HepG2 (cell line): Measurements from ENCODE around the gene GPR17. TPM values are rescaled to one million over a fixed set of nuclear protein-coding genes. Genes with fewer than 3 reads are reported as not detected.
A peak's percentile ranks its signal among the peaks of the same experiment; 100 is the strongest.

ENCODE experiments used
- ATAC-seq: fragments of 200-7000 bp; cut with Tn5 transposase; 3 replicates; pipeline ENCODE4 v1.9.1; 2020; ENCODE audit warnings: mild to moderate bottlenecking, moderate library complexity
- BruUV-seq: library from RNA; stranded (reverse); fragments of 400-500 nt; replicated peaks from 2 replicates; lab custom pipeline; 2021; lab: Mats Ljungman, UMichigan
- CTCF ChIA-PET: fragments of 300-600 bp; formaldehyde crosslinking; extraction: SDS; loops from one replicate; lab custom pipeline; 2021; ENCODE audit warnings: low total read pairs, inconsistent platforms, low intra/inter-chr PET ratio; lab: Yijun Ruan, JAX
- POLR2A ChIA-PET: fragments of 350-600 bp; sonication (Branson Sonifier 250); formaldehyde crosslinking; loops from one replicate; lab custom pipeline; 2020; ENCODE audit warnings: antibody characterized with exemption, inconsistent platforms; lab: Yijun Ruan, JAX
- DNase-seq: peaks from one replicate; pipeline ENCODE4 v3.0.0-alpha.2; 2015; ENCODE audit warnings: low spot score
- FAIRE-seq: peaks from 3 replicates; lab custom pipeline; 2011; peaks lifted over from hg19 to GRCh38; lab: Jason Lieb, UNC
- H2AFZ ChIP-seq: one replicate; pipeline ENCODE4 v1.6.1; 2011; ENCODE audit warnings: low read length, inconsistent platforms
- H3K27ac ChIP-seq: fragments of 300-600 bp; 3 replicates; pipeline ENCODE4 v1.8.0; 2011; ENCODE audit warnings: mixed run types, mild to moderate bottlenecking, mixed read lengths, low read length, inconsistent platforms; ENCODE audit not compliant: insufficient read depth; ENCODE audit errors: extremely low read length
- H3K27me3 ChIP-seq, 2 experiments: fragments of 200-600 bp in 1 of 2; 2 replicates in 1 of 2; 3 replicates in 1 of 2; pipeline versions ENCODE4 v1.6.0 to v1.8.0; 2011; ENCODE audit warnings: low read length in 2 of 2, mild to moderate bottlenecking in 2 of 2, moderate library complexity in 2 of 2, inconsistent platforms in 1 of 2; ENCODE audit not compliant: insufficient read depth in 2 of 2, control insufficient read depth in 1 of 2
- H3K36me3 ChIP-seq, 2 experiments: fragments of 200-600 bp in 1 of 2; replicated peaks in 1 of 2; 2 replicates in 1 of 2; 3 replicates in 1 of 2; pipeline versions ENCODE4 v1.5.1 to v1.8.0; 2011; ENCODE audit warnings: low read length in 2 of 2, inconsistent platforms in 1 of 2; ENCODE audit not compliant: insufficient read depth in 2 of 2, control insufficient read depth in 1 of 2
- H3K4me1 ChIP-seq: 2 replicates; pipeline ENCODE4 v1.5.1; 2012; ENCODE audit warnings: low read length, inconsistent platforms; ENCODE audit not compliant: insufficient read depth
- H3K4me2 ChIP-seq: 2 replicates; pipeline ENCODE4 v1.6.0; 2011; ENCODE audit warnings: low read depth, low read length, inconsistent platforms
- H3K4me3 ChIP-seq, 3 experiments: fragments of 200-600 bp in 1 of 3; sonication (generic), shearing (Covaris generic) in 1 of 3; replicated peaks in 1 of 3; 2 replicates each; pipeline ENCODE4 v1.5.1; 2011 to 2016; ENCODE audit warnings: low read length in 3 of 3, inconsistent platforms in 2 of 3, low read depth in 2 of 3, mild to moderate bottlenecking in 2 of 3, control low read depth in 1 of 3, mixed read lengths in 1 of 3; ENCODE audit not compliant: insufficient read depth in 1 of 3
- H3K79me2 ChIP-seq: one replicate; pipeline ENCODE4 v1.6.1; 2011; ENCODE audit warnings: low read length, inconsistent platforms; ENCODE audit not compliant: insufficient read depth
- H3K9ac ChIP-seq: 2 replicates; pipeline ENCODE4 v1.6.0; 2011; ENCODE audit warnings: mild to moderate bottlenecking, low read depth, low read length, inconsistent platforms; ENCODE audit not compliant: insufficient read depth
- H3K9me3 ChIP-seq: 2 replicates; pipeline ENCODE4 v1.5.1; 2012; ENCODE audit warnings: mild to moderate bottlenecking, low read length
- H4K20me1 ChIP-seq: 2 replicates; pipeline ENCODE4 v1.6.0; 2011; ENCODE audit warnings: inconsistent platforms, mild to moderate bottlenecking, low read length, moderate library complexity; ENCODE audit not compliant: insufficient read depth
- ARHGAP35 ChIP-seq: sonication (generic); formaldehyde crosslinking; IDR thresholded peaks from 2 replicates; pipeline ENCODE4 v1.9.0; 2022; ENCODE audit warnings: mild to moderate bottlenecking, inconsistent platforms, moderate library complexity, missing genetic modification reagents, borderline replicate concordance
- CEBPG ChIP-seq: IDR thresholded peaks from 2 replicates; pipeline ENCODE4 v1.6.1; 2016
- FOSL2 ChIP-seq: sonication (generic); formaldehyde crosslinking; IDR thresholded peaks from 2 replicates; pipeline ENCODE4 v1.4.0; 2020; ENCODE audit warnings: missing genetic modification reagents
- MTA1 ChIP-seq: sonication (generic); formaldehyde crosslinking; IDR thresholded peaks from 2 replicates; pipeline ENCODE4 v1.4.0; 2020; ENCODE audit warnings: missing genetic modification reagents, mild to moderate bottlenecking, borderline replicate concordance
- NRL ChIP-seq: sonication (generic); formaldehyde crosslinking; IDR thresholded peaks from 2 replicates; pipeline ENCODE4 v1.5.0; 2020; ENCODE audit warnings: missing genetic modification reagents, mild to moderate bottlenecking, moderate library complexity, borderline replicate concordance
- XRCC5 ChIP-seq: fragments of 200-400 bp; formaldehyde crosslinking; optimal IDR thresholded peaks from 2 replicates; pipeline ENCODE3; 2017; ENCODE audit warnings: mild to moderate bottlenecking, low read length
- ZBTB14 ChIP-seq: sonication (generic); formaldehyde crosslinking; IDR thresholded peaks from 2 replicates; pipeline ENCODE4 v1.4.0; 2020; ENCODE audit warnings: missing genetic modification reagents
- ZBTB33 ChIP-seq: sonication (generic); formaldehyde crosslinking; IDR thresholded peaks from 2 replicates; pipeline ENCODE4 v1.4.0; 2020; ENCODE audit warnings: missing genetic modification reagents
- ZBTB42 ChIP-seq: sonication (generic); formaldehyde crosslinking; IDR thresholded peaks from 2 replicates; pipeline ENCODE4 v1.5.0; 2020; ENCODE audit warnings: mild to moderate bottlenecking, missing genetic modification reagents
- ZNF274 ChIP-seq: sonication (generic); formaldehyde crosslinking; IDR thresholded peaks from 2 replicates; pipeline ENCODE4 v1.5.1; 2020; ENCODE audit warnings: mild to moderate bottlenecking, missing genetic modification reagents
- ZNF468 ChIP-seq: sonication (generic); formaldehyde crosslinking; IDR thresholded peaks from 2 replicates; pipeline ENCODE4 v1.8.0; 2022; ENCODE audit warnings: mild to moderate bottlenecking, moderate library complexity, missing genetic modification reagents
- whole genome bisulfite sequencing: methylation state at CpG from one replicate; pipeline ENCODE4 v1.1.6; 2017; ENCODE audit warnings: low lambda C conversion rate; 5-methylcytosine and 5-hydroxymethylcytosine counted together
- in situ Hi-C: cut with HindIII; loops from 2 replicates; pipeline ENCODE4 v1.10.0; 2017; ENCODE audit warnings: low pct_unique_long_range_greater_than_20kb; ENCODE audit not compliant: extremely low pct_ligation_motif_present
- intact Hi-C: fragments of 100-400 bp; cut with micrococcal nuclease; formaldehyde crosslinking; loops from one replicate; pipeline ENCODE4 v1.10.0; 2022; ENCODE audit not compliant: unreplicated experiment
- polyA plus RNA-seq, 8 experiments: library from polyadenylated mRNA; depleted of rRNA in 3 of 8; stranded (reverse) in 7 of 8; unstranded in 1 of 8; fragments of >200 nt; fragmentation: Illumina TruSeq in 4 of 8; extraction: Trizol in 4 of 8; gene quantifications; 2 replicates each; pipeline versions ENCODE4 v1.2.1 to v1.2.3, GENCODE V29; 2011 to 2016; ENCODE audit warnings: low read depth in 4 of 8, missing spikeins in 1 of 8, mixed read lengths in 1 of 8; ENCODE audit not compliant: insufficient read depth in 1 of 8
- total RNA-seq, 5 experiments: library from RNA; depleted of rRNA; stranded (reverse); fragments of >200 nt; fragmentation: Illumina TruSeq; extraction: Trizol; gene quantifications; 2 replicates each; pipeline ENCODE4 v1.2.3, GENCODE V29; 2016; ENCODE audit warnings: low read depth in 1 of 5

Gene GPR17
- total and polyA plus RNA-seq, 2 of the 13 experiments (the other 11 are each of a cell fraction or from before 2014, with no cell fraction given): not detected

- no peak for TF ChIP-seq ZBTB14
- no peak for TF ChIP-seq ZBTB33 (CRISPR knock-in tag)
- TF ChIP-seq ARHGAP35 (CRISPR knock-in tag): no peak
- no peak for TF ChIP-seq XRCC5
- no peak for TF ChIP-seq ZNF274
Observed at GRCh38 chr2:127597046-127597983, 48.6 kb upstream of the GPR17 start (continued).

- ChIA-PET CTCF (no interaction called here), POLR2A (no interaction called here)
- peaks cover 2 to 23% of the 10 kb centered on the region in 2 experiments; a peak in 4 of 5 replicates for H3K27me3 ChIP-seq
- no peak overlapping the region for H3K4me3 ChIP-seq
- H3K9ac ChIP-seq: no peak overlapping the region
- DNase-seq (no peak), FAIRE-seq (no peak), ATAC-seq (no peak)
- intact Hi-C loops: loop anchor here (10.0 kb wide), 1 partner anchor 227 kb away; no protein-coding TSS in a partner anchor
- in situ Hi-C loops: no loop called here
- no peaks in the 10 kb centered on the region for H4K20me1 ChIP-seq
- no peak overlapping the region for H3K27ac ChIP-seq
- 8% methylated on average over 4 of the region's 4 CpGs for WGBS
- TF ChIP-seq ZNF468 (no peak), FOSL2 (CRISPR knock-in tag) (0 out of 2 replicates have a peak, but pooled peaks have one; percentile 7), MTA1 (CRISPR knock-in tag) (no peak), CEBPG (CRISPR knock-in tag) (no peak), NRL (CRISPR knock-in tag) (no peak), ZBTB42 (no peak)
- H3K4me2 ChIP-seq: no peak overlapping the region
- H2AFZ ChIP-seq: no peak overlapping the region
- H3K4me1 ChIP-seq: no peaks in the 10 kb centered on the region
- no peaks in the 10 kb centered on the region for H3K36me3 ChIP-seq
- no peaks in the 10 kb centered on the region for H3K9me3 ChIP-seq
- no peaks in the 10 kb centered on the region for H3K79me2 ChIP-seq
- BruUV-seq: no TSS peak
Observed at GRCh38 chr2:127597984-127598380, 48.0 kb upstream of the GPR17 start.
